Karpas-422 (cell line): Measurements from ENCODE around the gene MRPL18. TPM values are rescaled to one million over a fixed set of nuclear protein-coding genes. Genes with fewer than 3 reads are reported as not detected.
A peak's percentile ranks its signal among the peaks of the same experiment; 100 is the strongest.

ENCODE experiments used
- DNase-seq: peaks from one replicate; pipeline ENCODE4 v3.0.0-alpha.2; 2015
- H2AFZ ChIP-seq: fragments of 200-600 bp; sonication (generic); 2 replicates; pipeline ENCODE4 v1.6.1; 2014; ENCODE audit warnings: antibody characterized with exemption, low read length, mixed read lengths
- H3K27ac ChIP-seq: fragments of 200-600 bp; sonication (generic); 2 replicates; pipeline ENCODE4 v1.5.1; 2014; ENCODE audit warnings: mild to moderate bottlenecking, low read length, moderate library complexity
- H3K27me3 ChIP-seq: fragments of 200-600 bp; sonication (generic); 2 replicates; pipeline ENCODE4 v1.6.1; 2014; ENCODE audit warnings: low read length, mixed read lengths
- H3K36me3 ChIP-seq: fragments of 200-600 bp; sonication (generic); 2 replicates; pipeline ENCODE4 v1.6.1; 2014; ENCODE audit warnings: low read length, mixed read lengths; ENCODE audit not compliant: insufficient read depth
- H3K4me1 ChIP-seq: fragments of 200-600 bp; sonication (generic); 2 replicates; pipeline ENCODE4 v1.6.1; 2014; ENCODE audit warnings: mild to moderate bottlenecking, low read length, mixed read lengths
- H3K4me2 ChIP-seq: fragments of 200-600 bp; sonication (generic); 2 replicates; pipeline ENCODE4 v1.6.1; 2014; ENCODE audit warnings: low read length, low read depth, mild to moderate bottlenecking; ENCODE audit not compliant: poor library complexity, severe bottlenecking
- H3K4me3 ChIP-seq: fragments of 200-600 bp; sonication (generic); 2 replicates; pipeline ENCODE4 v1.5.1; 2014; ENCODE audit warnings: mild to moderate bottlenecking, antibody characterized with exemption, low read length, mixed read lengths
- H3K79me2 ChIP-seq: fragments of 200-600 bp; sonication (generic); 2 replicates; pipeline ENCODE4 v1.6.1; 2014; ENCODE audit warnings: mild to moderate bottlenecking, low read length, mixed read lengths
- H3K9ac ChIP-seq: fragments of 200-600 bp; sonication (generic); 2 replicates; pipeline ENCODE4 v1.6.0; 2014; ENCODE audit warnings: low read length
- H3K9me2 ChIP-seq: fragments of 200-600 bp; sonication (generic), shearing (Covaris generic); replicated peaks from 2 replicates; pipeline ENCODE4 v1.6.0; 2014; ENCODE audit warnings: mild to moderate bottlenecking, low read length, moderate library complexity; ENCODE audit not compliant: insufficient read depth
- H3K9me3 ChIP-seq: fragments of 300-700, 200-600 bp; sonication (generic); 2 replicates; pipeline ENCODE4 v1.6.1; 2014; ENCODE audit warnings: low read length, mixed read lengths
- H4K20me1 ChIP-seq: fragments of 200-600 bp; sonication (generic); 2 replicates; pipeline ENCODE4 v1.6.1; 2014; ENCODE audit warnings: mild to moderate bottlenecking, antibody characterized with exemption, low read length, low read depth; ENCODE audit not compliant: insufficient read depth
- total RNA-seq: library from RNA; depleted of rRNA; stranded (reverse); fragments of >200 nt; shearing (Covaris generic); gene quantifications from 2 replicates; pipeline ENCODE4 v1.2.3, GENCODE V29; 2014; ENCODE audit warnings: low replicate concordance

Gene MRPL18
- total RNA-seq, 1 experiment from 2014 or later, result 50.8 TPM

DNA sequence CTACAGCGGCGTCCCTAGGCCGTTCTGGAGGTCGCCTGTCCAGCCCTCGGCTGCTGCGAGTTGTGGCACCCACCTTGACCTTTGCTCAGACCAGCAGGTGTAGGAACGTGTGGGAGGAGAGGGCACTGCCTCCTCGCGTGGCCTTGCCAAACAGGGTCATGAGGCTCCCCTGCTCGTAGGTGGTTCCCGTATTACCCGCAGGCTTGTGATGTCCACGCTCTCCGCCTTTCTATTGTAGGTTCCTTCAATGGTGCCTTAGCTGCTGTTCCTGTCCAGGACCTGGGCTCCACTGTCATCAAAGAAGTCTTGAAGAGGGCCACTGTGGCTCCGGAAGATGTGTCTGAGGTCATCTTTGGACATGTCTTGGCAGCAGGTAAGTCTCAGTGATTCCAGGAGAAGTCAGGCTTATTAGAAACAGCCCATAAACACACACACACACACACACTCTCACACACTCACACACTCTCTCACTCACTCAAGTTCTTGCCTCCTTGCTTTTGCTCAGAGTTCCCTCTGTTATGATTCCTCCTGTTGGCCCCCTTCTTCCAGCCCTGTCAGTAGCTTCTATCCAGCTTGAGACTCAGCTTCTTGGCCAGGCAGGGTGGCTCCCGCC, 27.5 kb upstream of the MRPL18 start:
- Histone ChIP-seq H2AFZ (no peak overlapping the region; the same call in 1 of the 2 replicates), H3K9me3 (no peaks in the 10 kb centered on the region), H3K27me3 (no peaks in the 10 kb centered on the region), H3K27ac (peak overlapping the region; percentile 96), H4K20me1 (no peaks in the 10 kb centered on the region), H3K4me3 (peak overlapping the region; percentile 87), H3K9me2 (no peaks in the 10 kb centered on the region), H3K9ac (peak overlapping the region; percentile 99), H3K79me2 (peaks cover 29% of the 10 kb centered on the region), H3K4me2 (peak overlapping the region; percentile 95), H3K4me1 (peaks cover 31% of the 10 kb centered on the region), H3K36me3 (peaks cover 49% of the 10 kb centered on the region)
- DNase-seq, result no peak

DNA sequence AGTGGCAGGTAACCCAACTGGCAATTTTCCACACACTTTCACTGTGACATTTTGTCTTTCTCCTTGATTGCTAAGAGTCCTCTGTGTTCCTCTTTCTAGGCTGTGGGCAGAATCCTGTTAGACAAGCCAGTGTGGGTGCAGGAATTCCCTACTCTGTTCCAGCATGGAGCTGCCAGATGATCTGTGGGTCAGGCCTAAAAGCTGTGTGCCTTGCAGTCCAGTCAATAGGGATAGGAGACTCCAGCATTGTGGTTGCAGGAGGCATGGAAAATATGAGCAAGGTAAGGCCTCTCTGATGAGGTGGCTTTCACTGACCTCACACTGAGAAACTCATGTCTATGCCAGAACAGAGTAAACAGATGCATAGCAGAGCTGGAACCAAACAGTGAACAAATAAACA, 23.4 kb upstream of the MRPL18 start:
- no peak for DNase-seq
- Histone ChIP-seq H3K79me2 (peaks cover 29% of the 10 kb centered on the region), H3K4me2 (no peak overlapping the region), H3K27ac (no peak overlapping the region), H3K9ac (no peak overlapping the region), H3K36me3 (peaks cover 75% of the 10 kb centered on the region), H3K4me3 (no peak overlapping the region), H3K9me3 (no peaks in the 10 kb centered on the region), H4K20me1 (no peaks in the 10 kb centered on the region), H3K4me1 (peaks cover 9% of the 10 kb centered on the region), H2AFZ (no peak overlapping the region), H3K27me3 (no peaks in the 10 kb centered on the region), H3K9me2 (no peaks in the 10 kb centered on the region)

DNA sequence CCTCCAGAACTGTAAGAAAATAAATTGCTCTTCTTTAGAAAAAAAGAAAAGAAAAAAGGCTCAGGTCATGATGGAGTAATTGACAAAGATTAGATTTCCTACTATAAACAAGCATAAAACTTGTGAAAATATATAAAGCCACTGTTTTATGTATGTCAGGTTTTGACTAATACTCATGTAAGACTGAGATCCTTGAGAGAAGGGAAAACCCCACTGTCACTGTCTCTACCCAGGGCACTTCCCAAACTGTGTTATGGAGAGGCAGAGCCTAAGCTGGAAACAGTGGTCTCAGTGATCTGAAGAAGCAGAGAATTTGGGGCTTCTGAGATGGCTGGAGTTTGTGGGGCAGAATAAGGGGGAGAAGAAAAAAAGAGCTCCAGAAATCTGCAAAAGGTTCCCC, 20.8 kb upstream of the MRPL18 start:
- Histone ChIP-seq H4K20me1 (no peaks in the 10 kb centered on the region), H3K4me1 (no peaks in the 10 kb centered on the region), H3K36me3 (peaks cover 71% of the 10 kb centered on the region), H3K9me3 (no peaks in the 10 kb centered on the region), H2AFZ (no peak overlapping the region), H3K4me2 (no peak overlapping the region), H3K27ac (no peak overlapping the region), H3K9ac (no peak overlapping the region), H3K79me2 (peaks cover 15% of the 10 kb centered on the region), H3K4me3 (no peak overlapping the region), H3K27me3 (no peaks in the 10 kb centered on the region), H3K9me2 (no peaks in the 10 kb centered on the region)
- no peak for DNase-seq

DNA sequence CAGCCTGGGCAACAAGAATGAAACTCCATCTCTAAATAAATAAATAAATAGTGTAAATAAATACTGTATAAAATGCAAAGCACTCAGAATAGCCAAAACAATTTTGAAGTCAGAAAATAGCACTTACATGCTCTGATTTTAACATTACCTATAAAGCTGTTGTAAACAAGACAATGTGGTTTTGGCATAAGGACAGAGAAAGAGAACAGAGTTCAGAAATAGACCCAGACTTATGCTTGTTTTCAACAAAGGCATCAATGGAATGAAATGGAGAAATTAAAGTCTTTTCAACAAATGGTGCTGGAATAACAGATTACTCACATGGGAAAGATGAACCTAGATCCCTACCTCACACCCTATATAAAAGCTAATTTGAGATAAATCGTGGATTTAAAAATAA, 18.1 kb upstream of the MRPL18 start:
- no peak for DNase-seq

DNA sequence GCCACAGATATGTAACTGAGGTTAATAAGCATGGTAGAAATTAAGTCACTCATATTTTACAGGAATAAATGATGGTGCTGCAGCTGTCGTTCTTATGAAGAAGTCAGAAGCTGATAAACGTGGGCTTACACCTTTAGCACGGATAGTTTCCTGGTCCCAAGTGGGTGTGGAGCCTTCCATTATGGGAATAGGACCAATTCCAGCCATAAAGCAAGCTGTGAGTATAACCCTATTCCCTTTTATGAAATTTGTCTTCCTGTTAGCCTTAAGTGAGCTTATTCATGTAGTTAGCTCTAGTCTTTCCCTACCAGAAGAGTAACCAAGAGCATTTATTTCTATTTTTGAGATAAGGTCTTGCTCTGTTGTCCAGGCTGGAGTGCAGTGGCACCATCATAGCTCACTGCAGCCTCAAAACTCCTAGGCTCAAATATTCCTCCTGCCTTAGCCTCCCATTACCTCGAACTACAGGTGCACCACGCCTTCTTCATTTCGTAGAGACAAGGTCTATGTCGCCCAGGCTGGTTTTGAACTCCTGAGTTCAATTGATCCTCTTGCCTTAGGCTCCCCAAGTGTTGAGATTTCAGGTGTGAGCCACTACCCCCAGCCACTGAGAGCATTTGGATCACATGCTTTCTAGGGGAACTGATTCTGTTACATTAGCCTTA, 12.9 kb upstream of the MRPL18 start:
- Histone ChIP-seq H3K9me3 (no peaks in the 10 kb centered on the region), H3K9me2 (no peaks in the 10 kb centered on the region), H3K79me2 (peaks cover 7% of the 10 kb centered on the region; the same call in 1 of the 2 replicates), H4K20me1 (peaks cover 6% of the 10 kb centered on the region), H3K4me1 (no peaks in the 10 kb centered on the region), H3K27ac (no peak overlapping the region), H3K27me3 (no peaks in the 10 kb centered on the region), H3K9ac (no peak overlapping the region), H3K36me3 (peaks cover 76% of the 10 kb centered on the region), H3K4me2 (no peak overlapping the region), H2AFZ (no peak overlapping the region), H3K4me3 (no peak overlapping the region)
- DNase-seq, result peak; percentile 56

More for the DNA sequence above, 18.1 kb upstream of the MRPL18 start:
- peaks cover 73% of the 10 kb centered on the region for H3K36me3 ChIP-seq
- H4K20me1 ChIP-seq, result no peaks in the 10 kb centered on the region; the same call in 1 of the 2 replicates
- no peaks in the 10 kb centered on the region for H3K27me3 ChIP-seq
- H3K4me2 ChIP-seq, result no peak overlapping the region
- no peak overlapping the region for H3K9ac ChIP-seq
- no peak overlapping the region for H2AFZ ChIP-seq
- H3K9me3 ChIP-seq, result no peaks in the 10 kb centered on the region
- no peak overlapping the region for H3K4me3 ChIP-seq
- no peaks in the 10 kb centered on the region for H3K9me2 ChIP-seq
- peaks cover 5% of the 10 kb centered on the region; the same call in 1 of the 2 replicates for H3K79me2 ChIP-seq
- H3K4me1 ChIP-seq, result no peaks in the 10 kb centered on the region
- no peak overlapping the region for H3K27ac ChIP-seq

DNA sequence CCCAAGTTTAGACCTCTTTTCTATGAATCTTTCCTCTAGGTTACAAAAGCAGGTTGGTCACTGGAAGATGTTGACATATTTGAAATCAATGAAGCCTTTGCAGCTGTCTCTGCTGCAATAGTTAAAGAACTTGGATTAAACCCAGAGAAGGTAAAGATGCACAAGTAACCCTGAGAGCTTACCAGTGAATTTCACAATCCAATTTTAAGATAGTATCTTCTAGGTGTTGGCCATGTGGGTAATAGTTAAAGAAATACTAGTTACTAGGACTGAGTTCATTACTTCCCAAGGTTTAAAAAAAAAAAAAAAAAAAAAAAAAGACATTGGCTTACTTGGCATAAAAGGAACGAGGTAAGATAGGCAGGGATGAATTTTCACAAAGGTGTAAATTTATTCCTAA, 12.1 kb upstream of the MRPL18 start:
- peaks cover 10% of the 10 kb centered on the region for H4K20me1 ChIP-seq
- H3K27me3 ChIP-seq, result no peaks in the 10 kb centered on the region
- no peak for DNase-seq
- H3K27ac ChIP-seq, result no peak overlapping the region
- H3K9ac ChIP-seq, result no peak overlapping the region
- H2AFZ ChIP-seq, result no peak overlapping the region
- no peak overlapping the region for H3K4me3 ChIP-seq
- peaks cover 80% of the 10 kb centered on the region for H3K36me3 ChIP-seq
- peaks cover 14% of the 10 kb centered on the region for H3K79me2 ChIP-seq
- no peaks in the 10 kb centered on the region for H3K4me1 ChIP-seq
- H3K9me3 ChIP-seq, result no peaks in the 10 kb centered on the region
- no peaks in the 10 kb centered on the region for H3K9me2 ChIP-seq
- no peak overlapping the region for H3K4me2 ChIP-seq

DNA sequence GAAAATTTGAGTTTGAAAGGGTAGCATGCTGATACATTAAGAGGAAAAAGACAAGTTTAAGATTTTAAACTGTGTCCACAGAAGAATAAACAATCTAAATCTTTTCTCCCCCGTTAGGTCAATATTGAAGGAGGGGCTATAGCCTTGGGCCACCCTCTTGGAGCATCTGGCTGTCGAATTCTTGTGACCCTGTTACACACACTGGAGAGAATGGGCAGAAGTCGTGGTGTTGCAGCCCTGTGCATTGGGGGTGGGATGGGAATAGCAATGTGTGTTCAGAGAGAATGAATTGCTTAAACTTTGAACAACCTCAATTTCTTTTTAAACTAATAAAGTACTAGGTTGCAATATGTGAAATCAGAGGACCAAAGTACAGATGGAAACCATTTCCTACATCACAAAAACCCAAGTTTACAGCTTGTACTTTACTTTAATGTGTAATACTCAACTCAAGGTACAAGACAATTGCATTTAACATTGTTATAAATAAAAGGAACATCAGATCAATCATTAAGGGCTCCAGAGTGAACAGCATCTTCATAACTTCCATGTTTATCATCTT, 11.6 kb upstream of the MRPL18 start:
- H3K79me2 ChIP-seq, result peaks cover 16% of the 10 kb centered on the region
- H3K4me2 ChIP-seq, result no peak overlapping the region
- no peaks in the 10 kb centered on the region for H3K9me2 ChIP-seq
- no peak for DNase-seq
- H3K36me3 ChIP-seq, result peaks cover 80% of the 10 kb centered on the region
- H4K20me1 ChIP-seq, result peaks cover 10% of the 10 kb centered on the region
- no peak overlapping the region for H3K27ac ChIP-seq
- no peaks in the 10 kb centered on the region for H3K4me1 ChIP-seq
- H2AFZ ChIP-seq, result no peak overlapping the region
- no peak overlapping the region for H3K9ac ChIP-seq
- no peak overlapping the region for H3K4me3 ChIP-seq
- no peaks in the 10 kb centered on the region for H3K9me3 ChIP-seq
- H3K27me3 ChIP-seq, result no peaks in the 10 kb centered on the region

DNA sequence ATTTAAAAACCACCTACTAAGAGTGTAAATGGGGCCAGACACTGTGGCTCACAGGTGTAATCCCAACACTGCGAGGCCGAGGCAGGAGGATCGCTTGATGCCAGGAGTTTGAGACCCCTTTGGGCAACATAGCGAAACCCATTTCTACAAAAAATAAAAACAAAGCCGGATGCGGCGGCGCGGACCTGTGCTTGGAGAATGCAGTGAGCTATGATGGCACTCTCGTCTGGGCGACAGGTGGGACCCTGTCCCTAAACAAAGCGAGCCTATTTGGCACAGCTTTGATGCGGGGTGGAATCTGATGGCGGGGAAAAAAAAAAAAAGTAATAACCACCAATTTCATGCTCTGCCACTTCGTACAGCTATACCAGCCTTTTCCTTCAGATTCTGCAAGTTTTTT, 2.0 kb upstream of the MRPL18 start:
- Histone ChIP-seq H3K9ac (peak overlapping the region; percentile 96), H3K9me2 (no peaks in the 10 kb centered on the region), H4K20me1 (peaks cover 33% of the 10 kb centered on the region), H3K27me3 (no peaks in the 10 kb centered on the region), H2AFZ (no peak overlapping the region), H3K4me2 (peak overlapping the region; percentile 85), H3K79me2 (peaks cover 88% of the 10 kb centered on the region), H3K4me3 (peak overlapping the region; percentile 93), H3K36me3 (peaks cover 63% of the 10 kb centered on the region), H3K27ac (peak overlapping the region; percentile 63), H3K4me1 (peaks cover 39% of the 10 kb centered on the region), H3K9me3 (no peaks in the 10 kb centered on the region)
- DNase-seq, result no peak
